CD1c-positive myeloid dendritic cell (primary cell): Measurements from ENCODE around the gene EPGN.
A peak's percentile ranks its signal among the peaks of the same experiment; 100 is the strongest.
"Not testable (repeated sequence)": the region's sequence is repeated elsewhere in the genome, so short reads cannot be mapped to it uniquely, and the experiment has no call there.

Experiments
- DNase-seq: peaks from one replicate; pipeline ENCODE4 v3.0.0-alpha.2; 2016; ENCODE audit errors: extremely low spot score

Gene EPGN

DNA sequence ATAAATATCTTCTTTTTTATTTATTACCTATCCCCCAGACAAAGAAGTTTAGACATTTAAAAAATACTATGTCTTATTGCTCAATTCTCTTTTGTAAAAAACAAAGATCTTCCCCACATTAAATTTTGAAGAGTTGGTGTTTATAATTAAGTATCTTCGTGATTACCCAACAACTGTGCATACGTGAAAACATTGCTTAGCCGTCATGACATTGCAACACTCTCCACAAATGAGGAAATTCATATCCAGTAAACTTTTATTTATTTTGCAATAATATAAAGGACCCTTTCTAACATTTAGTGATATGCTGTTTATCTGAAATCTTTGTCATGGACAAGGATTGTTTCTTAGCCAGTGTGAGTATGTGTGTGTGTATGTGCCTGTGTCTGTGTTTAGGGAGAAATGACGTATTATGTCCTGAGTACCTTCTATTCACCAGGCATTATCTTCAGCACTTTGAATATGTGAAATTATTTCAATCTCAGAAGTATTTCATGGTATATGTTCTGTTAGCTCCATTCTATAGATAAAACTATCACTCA, 30.6 kb downstream of the EPGN start:
- peak; percentile 81 for DNase-seq

DNA sequence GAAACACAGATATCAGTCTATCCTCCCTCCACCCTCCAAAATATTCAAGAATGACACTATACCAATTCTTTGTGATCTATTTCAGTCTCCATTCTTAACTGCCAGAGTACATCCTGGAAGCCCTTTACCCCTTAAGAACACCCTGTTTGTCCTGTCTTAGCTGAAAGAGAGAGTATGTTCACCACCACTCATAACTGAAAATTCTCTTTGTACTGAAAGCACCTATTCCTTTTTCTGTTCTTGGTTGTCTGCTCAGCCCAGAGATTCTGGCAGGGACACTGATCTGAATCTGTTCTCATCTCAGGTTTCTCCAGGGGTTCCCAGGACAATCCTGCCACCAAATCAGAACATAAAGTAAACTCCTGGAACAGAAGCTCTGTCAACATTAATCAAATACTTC, 31.2 kb downstream of the EPGN start:
- DNase-seq: no peak

DNA sequence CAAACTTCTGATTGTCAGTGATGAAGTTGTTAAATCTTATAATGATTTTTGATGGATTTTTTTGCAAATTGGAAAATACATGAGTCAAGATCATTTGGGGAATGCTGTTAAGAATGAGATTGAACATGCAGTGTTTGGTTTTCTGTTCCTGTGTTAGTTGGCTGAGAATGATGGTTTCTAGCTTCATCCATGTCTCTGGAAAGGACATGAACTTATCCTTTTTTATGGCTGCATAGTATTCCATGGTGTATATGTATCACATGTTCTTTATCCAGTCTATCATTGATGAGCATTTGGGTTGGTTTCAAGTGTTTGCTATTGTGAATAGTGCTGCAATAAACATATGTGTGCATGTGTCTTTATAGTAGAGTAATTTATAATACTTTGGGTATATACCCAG, 32.2 kb downstream of the EPGN start:
- DNase-seq: not testable (repeated sequence)

DNA sequence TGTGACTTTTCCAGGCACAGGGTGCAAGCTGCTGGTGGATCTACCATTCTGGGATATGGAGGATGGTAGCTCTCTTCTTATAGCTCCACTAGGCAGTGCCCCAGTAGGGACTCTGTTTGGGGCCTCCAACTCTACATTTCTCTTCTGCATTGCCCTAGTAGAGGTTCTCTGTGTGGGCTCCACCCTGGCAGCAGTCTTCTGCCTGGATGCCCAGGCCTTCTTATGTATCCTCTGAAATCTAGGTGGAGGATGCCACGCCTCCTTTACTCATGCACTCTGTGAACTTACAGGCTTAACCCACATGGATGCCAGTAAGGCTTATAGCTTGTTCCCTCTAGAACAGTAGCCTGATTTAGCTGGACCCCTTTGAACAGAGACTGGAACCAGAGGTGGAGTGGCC, 35.8 kb downstream of the EPGN start:
- DNase-seq: no peak

DNA sequence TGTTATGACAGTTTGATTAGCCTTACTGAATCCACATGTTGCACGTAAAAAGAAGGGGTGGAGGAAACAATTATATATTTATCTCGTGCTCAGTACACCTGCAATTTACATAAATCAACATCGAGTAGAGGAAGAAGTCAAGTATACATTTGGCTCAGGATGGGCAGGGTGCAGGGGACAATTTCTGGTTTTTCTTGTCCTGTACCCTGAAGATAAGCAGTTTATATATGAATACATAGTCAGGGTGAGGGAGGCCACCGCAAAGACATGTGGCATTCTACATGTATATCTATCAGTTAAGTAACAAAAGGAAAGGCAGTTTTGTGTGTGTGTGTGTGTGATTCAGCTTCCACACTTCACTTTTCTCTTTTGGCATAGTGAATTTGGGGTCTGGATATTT, 45.6 kb downstream of the EPGN start:
- no peak for DNase-seq

DNA sequence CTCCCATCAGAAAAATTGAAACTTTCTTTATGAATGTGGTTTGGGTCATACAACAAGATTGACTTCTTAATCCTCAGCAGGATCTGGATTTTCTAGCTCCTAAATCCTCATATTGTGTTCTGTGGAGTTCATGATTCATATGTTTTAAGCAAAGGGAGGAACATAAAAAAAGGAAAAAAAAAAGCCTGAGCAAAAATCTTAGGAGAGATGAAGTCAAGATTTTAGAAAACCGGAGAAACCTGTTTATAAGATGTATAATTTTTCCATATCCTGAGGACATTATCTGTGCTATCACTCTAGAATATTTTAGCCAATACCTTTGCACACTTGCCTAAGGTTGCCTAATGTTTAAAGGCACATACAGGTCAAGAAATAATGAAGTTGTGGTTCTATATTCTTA, 49.7 kb downstream of the EPGN start:
- DNase-seq: no peak

DNA sequence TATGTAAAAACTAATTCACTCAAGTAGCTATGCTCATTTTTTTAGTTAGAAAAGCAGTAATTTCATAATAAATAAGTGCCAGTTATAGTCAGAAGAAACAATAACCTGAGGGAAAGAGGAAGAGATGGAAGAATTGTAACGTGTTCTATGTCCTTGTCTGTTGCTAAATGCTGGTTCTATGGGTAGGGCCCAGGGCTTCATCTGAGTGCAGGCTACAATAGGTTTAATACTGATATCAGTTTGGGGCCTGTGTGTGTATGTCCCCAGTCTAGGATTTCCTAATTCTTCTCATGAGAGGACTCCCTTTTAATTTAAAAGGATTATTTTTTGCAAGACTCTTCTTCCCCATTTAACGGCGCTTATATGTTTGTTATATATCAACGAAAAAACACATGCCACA, 53.4 kb downstream of the EPGN start:
- DNase-seq: no peak

DNA sequence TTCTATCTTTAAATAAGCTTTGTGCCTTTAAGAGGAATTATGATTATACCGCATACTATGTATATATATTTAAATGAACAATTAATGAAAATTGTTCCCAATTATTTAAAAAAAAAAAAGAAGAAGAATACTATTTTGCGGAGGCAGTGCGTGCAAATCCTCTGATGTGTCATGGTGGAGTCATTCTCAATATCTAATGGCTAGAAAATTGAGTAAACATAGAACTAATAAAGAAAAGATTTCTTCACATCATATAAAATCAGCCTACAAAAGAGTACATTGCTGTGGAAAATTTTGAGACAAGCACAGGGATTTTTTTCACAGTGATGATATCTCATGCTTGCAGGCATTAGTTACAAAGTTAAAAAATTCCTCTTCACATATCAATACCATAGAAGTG, 54.1 kb downstream of the EPGN start:
- peak; percentile 27 for DNase-seq

DNA sequence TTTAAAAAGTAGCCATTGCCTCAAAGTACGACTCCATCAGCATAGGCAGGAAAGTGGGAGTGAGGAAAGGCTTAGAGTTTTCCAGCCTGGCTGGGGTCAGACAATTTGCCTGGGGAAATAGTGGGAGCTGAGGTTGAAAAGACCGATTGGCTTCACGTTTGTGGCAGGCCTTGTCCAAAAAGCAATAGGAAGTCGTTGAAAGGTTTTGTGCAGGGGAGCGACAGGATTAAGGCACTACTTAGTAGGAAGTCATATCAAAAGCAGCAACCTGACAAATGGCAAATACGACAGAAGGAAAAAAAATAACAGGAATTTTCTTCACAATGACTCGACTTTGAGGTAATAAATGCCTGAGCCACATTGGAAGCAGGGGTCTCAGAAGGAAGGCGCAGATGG, 56.0 kb downstream of the EPGN start:
- DNase-seq: no peak

DNA sequence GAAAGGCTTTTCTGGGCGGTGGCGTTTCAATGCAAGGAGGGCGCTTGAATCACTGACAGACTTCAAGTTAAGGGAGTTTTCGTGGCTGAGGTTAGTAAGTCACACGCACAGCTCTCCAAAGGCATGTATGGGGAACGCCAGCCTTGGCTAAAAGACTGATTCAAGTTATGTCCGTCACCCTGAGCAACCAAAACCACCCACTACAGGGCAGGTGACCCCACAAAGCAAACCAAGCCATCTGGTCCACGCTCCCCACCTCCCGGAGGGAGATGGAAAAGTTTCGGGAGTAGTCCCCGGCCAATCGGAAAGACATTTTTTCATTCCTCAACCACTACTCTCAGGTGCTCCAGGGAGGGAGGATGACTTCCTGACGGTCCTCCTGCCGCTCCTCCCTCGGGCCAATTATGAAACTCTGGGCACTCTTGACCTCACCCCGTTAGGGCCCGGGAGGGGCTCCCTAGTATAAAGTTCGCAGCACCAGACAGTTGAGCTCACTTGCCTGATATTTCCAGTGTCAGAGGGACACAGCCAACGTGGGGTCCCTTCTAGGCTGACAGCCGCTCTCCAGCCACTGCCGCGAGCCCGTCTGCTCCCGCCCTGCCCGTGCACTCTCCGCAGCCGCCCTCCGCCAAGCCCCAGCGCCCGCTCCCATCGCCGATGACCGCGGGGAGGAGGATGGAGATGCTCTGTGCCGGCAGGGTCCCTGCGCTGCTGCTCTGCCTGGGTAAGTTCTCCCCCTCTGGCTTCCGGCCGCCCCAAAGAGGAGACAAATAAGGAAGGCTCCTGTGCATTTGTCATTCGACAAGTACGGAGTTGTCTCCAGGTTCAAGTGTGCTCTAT, 56.6 kb downstream of the EPGN start, which contains the start of gene EREG:
Gene EREG (plus strand): TSS at position 494 of the 840 bp plus-strand sequence. CDS start 164 bp downstream, at position 658.
- DNase-seq: peak; percentile 61

DNA sequence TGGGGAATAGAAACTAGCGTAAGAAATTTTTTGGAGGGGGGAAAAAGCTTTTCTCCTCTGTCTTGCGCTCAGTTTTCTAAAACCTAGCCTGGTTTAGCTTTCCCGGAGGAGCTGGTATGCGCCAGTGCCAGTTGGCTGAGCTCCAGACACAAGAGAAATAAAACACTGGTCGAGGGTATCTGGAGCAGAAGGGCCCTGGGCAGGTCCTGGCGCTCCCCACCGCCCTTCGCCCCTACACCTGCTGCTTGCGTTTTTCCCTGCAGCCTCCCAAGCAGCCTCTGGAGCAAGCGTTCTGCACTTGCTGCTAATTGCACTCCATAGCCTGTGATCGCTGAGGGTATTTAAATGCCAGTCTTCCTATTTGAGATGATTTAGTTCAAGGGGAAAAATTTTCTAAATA, 57.5 kb downstream of the EPGN start:
- no peak for DNase-seq
